Stimulated activated CD8-positive, alpha-beta memory T cell treated with anti-CD3 and anti-CD28 coated beads, Interleukin-7, amount 100 ng/mL, for 4 hours (primary cell): ENCODE measurements around the gene RNU6-1.

Source experiments
- DNase-seq, 2 donors: peaks; one replicate each; pipeline ENCODE4 v3.0.0-alpha.2; 2020; ENCODE audit warnings: low read depth in 2 of 2

RNU6-1 gene

DNA sequence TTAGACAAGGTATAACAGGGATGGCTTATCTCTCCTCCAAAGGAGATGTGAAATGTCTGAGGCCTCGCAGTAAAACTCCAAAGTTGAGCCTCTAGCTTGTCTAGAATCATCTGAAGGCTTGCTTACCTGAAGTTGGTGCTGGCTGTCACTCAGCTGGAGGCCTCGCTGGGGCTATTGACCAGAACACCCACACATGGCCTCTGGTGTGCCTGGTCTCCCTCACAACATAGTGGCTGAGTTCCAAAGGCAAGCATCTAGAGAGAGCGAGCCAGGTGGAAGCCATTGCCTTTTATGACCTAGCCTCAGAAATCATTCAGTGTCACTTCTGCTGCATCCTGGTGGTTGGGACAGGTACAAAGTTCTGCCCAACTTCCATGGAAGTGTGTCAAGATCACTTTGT, 17.4 kb upstream of the RNU6-1 start:
- no peak for DNase-seq

DNA sequence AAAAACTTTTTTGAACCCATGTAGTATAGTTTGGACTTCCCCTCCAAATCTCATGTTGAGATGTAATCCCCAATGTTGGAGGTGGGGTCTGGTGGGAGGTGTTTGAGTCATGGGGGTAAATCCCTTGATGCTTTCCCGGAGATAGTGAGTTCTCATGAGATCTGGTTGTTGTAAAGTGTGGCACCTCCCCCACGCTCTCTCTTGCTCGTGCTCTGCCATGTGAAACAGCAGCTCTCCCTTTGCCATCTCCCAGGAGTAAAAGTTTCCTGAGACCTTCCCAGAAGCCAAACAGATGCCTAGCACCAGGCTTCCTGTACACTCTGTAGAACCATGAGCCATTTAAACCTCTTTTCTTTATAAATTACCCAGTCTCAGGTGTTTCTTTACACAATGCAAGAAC, 16.0 kb upstream of the RNU6-1 start:
- no peak for DNase-seq

DNA sequence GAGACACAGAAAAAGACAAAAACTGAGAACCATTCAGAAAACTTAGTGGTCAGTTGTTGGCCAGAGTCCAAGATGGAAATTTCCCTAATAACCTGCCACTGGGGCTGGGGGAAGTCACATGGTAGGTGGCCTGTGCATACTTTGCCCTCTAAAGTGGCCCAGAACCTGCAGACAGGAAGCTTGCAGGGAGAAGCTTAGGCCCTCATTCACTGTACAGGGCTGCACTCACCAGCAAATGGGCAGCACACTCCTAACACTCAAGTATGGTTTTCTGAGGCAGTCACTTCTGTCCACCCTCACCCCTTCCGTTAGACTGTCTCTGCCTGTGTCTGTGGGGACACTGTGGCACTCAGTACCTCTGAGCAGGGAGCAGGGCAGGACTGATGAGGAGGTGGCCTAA, 14.5 kb upstream of the RNU6-1 start:
- DNase-seq, result no peak

DNA sequence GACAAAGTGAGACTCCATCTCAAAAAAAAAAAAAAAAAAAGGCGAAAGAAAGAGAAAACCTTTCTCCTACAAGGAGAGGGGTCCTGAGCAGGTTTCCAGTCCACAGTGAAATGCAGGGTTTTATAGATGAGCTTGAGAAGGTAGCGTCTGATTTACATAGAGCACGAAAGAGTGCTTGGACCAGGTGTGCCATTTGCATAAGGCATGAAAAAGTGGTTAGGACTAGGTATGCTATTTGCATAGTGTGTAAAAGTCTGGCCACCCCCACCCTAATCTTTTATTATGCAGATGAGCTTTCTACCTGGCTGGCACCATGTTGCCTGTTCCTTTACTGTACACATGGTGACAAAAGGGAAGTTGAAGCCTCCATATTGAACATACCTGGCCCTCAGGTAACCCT, 13.6 kb upstream of the RNU6-1 start:
- DNase-seq, result no peak

DNA sequence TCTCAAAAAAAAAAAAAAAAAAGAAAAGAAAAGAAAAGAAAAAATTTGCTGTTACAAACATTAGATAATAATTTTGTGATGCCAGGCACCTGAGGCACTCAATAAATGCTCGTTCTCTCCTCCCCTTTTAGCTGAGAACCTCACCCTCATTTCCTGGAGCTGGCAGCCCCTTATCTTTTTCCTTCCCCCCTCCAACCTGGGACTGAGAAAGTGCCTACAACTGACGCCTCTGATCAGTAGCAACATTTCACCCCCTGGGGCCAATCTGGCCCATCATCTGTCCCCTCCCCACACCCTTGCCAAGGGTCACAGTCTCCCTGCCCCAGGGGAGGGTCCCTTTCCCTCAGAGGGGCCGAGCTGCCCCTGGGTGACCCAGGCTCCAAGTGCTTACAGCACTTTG, 12.6 kb upstream of the RNU6-1 start:
- DNase-seq, result no peak

DNA sequence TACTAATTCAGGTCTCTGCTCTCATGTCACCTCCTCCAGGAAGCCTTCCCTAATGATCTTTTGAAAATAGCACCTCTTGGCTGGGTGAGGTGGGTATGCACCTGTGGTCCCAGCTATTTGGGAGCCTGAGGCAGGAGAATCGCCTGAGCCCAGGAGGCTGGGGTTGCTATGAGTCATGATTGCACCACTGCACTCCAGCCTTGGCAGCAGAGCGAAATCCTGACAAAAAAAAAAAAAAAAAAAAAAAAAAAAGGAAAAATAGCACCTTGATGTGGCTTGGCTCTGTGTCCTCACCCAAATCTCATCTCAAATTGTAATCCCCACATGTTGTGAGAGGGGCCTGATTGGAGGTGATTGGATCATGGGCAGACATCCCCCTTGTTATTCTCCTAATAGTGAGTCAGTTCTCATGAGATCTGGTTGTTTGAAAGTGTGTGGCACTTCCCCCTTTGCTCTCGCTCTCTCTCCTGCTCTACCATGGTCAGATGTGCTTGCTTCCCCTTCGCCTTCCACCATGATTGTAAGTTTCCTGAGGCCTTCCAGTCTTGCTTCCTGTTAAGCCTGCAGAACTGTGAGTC, 11.2 kb upstream of the RNU6-1 start:
- DNase-seq, result no peak

DNA sequence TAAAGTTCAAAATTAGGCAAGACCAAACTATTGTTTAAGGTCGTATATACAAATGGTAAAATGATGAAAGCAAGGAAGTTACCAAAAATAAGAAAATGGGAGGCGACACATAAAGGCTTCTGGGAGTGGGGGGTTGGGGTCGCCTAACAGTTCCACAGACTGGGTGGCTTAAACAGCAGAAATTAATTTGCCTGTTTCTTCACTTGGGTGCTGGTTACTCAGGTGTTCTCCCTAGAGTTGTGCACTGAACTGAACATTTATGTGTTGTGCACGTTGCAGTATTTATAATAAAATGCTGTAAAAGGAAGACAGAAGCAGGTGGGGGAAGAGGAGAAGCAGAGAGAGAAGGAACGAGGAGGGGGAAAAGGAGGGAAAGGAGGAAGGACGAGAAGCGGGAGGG, 10.5 kb upstream of the RNU6-1 start:
- no peak for DNase-seq

DNA sequence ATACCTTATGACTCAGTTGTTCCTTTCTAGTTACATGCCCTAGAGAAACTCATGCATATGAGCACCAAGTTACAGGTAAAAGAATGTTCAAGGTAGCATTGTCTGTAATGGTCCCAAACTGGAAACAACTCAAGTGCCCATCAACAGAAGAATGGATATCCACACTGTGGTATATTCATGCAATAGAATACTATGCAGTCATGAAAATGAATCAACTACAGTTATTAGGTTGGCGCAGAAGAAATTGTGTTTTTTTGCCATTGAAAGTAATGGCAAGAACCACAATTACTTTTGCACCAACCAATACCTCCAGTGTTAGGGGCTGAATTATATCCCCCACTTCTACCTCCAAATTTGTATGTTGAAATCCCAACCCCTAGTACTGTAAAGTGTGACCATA, 9.7 kb upstream of the RNU6-1 start:
- DNase-seq, result no peak

DNA sequence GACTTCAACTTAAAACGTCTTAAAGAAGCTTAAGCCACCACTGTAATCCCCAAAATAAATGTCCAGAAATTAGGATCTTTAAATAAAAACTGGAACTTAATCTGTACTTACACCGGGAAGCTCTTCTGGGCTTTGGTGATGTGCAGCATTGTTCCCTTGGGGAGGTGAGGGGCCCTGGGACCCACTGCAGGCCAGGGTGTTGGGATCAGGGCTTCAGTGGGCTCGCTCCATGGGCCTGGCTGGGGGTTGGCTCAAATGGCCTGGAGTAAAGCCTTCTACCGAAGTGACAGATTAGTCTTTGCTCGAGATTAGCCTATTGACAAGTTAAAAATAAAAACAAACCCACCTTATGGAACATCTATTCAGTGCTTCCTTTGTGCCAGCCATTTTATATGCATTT, 6.1 kb upstream of the RNU6-1 start:
- no peak for DNase-seq

DNA sequence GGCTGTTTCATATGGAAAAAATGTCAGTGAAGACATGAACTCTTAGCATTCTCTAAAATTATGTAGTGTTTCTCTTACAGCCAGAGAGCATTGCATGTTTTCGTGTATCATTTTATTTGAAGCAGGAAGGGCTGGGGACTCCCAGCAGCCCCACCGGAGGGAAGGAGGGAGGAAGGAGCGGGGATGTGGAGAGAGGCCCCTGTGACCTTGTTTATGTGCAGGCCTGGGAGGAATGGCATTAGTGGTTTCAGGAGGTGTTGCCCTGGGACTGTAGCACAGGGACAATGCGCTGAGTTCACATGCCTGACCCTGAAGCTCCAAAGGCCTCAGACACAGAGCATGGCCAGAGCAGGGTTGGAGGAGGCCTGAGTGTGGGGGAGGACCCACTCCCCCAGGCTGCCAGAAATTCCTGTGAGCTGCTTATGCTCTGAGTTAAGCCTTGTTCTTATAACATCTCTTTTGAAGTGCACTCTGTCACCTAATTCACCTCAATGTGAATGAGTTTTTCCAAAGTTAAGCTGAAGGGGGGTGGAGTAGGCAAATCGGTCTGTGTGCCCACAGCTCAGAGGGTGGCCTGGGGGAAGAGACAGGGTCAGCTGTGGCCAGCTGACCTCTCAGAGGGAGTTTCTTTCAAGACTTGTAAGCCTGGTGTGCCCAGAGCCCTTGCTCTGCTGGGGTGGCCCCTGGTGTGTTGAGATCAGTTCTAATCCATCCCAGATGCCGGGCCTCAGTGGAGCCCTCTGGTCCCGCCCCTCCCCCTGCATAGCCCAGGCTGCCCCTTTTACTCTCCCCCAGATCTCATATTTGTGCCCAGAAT, 3.9 kb upstream of the RNU6-1 start:
- no peak for DNase-seq

DNA sequence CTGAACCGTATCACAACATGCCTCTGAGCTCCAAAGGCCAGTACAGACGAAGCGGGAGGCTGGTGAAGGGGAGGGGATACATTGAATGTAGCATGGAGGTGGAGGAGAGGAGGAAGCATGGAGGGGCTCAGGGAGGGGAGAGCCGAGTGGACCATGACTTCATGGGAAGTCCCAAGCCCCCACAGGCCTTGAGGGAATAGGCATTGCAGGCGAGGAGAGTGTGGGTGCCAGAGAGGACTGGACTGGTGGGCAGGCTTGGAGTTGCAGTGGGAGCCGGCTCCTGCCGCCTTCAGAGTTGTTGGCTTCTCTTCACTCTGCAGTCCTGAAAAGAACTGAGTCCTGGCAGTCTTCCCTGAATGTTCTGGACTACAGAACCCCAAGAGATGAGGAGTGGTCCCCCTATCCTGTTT, 3.3 kb upstream of the RNU6-1 start:
- no peak for DNase-seq

DNA sequence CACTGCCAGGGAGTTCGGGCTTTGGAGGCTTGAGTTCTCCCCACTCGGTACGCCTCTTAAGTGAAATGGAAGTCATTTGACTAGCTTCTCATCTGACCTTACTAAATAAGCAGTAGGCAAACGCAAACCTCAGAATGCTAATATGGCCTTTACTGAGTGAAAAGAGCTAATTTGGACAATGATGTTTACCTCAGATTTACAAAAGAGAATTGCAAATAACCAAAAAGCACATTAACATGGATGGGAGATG, 1.6 kb upstream of the RNU6-1 start:
- no peak for DNase-seq

DNA sequence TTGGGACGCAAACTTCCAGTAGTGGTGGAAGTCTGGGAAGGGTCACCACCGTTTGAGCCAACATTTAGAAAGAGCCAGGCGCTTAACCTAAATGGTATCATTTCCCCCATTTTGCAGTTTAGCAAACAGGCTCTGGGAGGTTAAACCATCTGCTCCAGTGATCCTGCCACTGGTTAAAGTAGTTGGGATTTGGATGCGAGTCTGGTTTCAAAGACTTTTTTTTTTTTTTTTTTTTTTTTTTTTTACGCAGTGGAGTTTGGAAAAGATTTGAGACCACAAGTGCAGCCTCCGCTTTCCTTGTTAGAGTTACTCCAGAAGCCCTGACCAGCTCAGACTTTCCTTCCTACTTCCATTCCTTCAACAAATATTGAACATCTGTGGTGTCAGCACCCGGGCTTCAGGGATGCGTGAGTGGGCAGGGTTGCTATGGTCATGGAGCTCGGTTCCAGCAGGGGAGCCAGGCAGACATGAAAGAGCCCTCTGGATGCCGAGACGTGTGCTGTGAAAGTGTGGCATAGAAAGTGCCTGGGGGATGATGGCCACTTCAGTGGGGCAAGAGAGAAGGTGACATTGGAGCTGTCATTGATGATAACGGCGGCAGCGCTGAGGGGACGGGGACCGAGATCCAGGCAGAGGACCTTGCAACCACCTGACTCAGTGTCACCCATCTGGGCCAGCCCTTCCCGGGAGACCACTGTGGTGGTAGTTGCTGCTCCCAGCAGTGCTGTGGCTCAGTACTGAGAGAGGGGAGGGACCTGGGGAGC, 1.1 kb upstream of the RNU6-1 start:
- DNase-seq, result no peak

DNA sequence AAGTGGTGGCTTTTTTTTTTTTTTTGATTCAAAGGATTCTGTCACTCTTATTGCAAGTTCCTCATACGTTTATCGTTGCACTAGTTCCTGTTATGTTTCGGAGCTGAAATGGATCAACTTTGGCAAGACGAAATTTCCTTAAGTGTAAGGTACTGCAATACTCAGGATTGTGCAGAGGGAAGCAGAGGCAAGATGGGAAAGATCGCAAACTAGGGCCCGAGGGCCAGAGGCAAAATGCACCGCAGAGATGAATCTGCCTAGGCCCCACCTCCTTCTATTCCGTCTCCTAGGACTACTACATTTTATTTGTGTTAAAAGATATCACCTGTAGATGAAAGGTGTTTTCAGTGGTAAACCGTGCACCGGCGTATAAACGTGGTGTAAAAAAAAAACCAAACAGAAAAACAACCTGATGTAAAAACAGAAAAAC, 331 bp downstream of the RNU6-1 start:
- no peak for DNase-seq

DNA sequence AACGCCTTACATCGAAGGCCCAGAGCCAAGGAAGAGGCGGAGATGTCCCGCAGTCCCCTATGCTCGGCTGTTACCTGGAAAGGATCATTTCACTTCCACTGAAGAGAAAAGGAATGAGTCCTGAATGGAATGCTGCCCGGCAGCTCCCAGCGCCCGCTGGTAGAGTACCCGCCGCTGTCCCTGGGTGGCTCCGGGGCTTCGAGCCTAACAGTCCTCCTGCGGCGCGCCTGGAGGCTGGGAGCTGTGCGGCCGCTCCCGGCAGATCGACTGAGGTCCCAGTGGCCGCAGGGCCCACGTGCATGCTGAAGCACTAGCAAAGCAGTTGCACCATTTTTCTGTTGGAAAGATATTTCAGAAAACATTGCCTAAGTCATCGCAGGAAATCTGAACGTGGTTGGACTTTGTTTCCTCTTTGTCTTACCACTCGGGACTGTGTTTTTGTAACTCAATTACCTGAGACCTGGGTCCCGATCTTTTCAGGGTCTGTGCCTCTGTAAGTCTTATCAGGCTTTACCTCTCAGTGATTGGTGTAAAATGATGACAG, 984 bp downstream of the RNU6-1 start:
- DNase-seq, result no peak

DNA sequence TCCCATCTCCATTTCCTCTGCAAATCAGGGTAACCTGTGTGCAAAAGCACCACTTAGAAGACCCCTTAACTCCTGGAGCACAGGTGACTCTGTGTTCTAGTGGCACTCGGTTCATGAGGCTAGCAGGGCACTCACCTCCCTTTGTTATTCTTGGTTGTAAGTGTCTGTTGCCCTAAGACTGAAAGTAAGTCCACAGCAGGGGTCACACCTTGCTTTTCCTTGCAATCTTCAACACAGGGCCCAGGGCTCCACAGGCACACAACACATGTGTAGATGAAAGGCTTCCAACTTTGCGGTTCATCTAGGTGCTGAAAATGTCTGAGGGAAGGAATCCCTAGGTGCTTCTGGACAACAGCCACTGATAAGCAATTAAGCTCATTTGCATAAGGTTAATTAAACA, 2.9 kb downstream of the RNU6-1 start:
- DNase-seq, result no peak

DNA sequence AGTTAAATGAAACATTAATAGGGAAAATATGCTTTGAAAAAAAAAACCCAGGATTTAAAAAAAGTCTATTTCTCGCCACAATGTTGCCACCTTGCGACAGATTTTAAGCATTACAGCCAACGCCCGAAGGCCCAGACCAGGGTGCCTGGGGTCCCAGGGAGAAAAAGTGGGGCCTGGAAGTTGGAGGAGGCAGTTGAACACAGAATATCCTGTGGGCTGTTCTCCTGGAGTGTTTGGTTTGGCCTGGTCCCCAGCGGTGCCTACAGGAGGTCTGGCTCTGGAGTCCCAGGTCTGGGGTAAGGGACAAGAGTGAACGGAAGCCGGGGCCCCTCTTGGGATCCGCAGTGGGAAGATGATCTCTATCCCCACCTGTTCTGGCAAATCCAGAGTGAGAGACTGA, 3.4 kb downstream of the RNU6-1 start:
- no peak for DNase-seq

DNA sequence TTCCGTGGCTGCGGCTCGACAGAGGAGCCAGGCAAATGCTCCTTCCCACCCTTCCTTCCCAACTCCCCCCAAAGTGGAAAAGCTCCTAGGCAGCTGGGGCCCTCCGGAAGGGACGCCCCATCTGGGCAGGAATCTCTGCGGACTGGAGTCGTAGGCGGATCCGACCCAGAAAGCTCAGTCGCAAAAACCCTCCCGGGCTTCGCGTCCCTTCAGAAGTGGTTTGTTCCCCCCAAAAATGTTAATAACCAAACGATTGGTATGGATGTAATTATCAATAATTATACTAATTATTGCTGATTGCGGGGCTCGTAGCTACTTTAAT, 3.8 kb downstream of the RNU6-1 start:
- DNase-seq, result no peak

DNA sequence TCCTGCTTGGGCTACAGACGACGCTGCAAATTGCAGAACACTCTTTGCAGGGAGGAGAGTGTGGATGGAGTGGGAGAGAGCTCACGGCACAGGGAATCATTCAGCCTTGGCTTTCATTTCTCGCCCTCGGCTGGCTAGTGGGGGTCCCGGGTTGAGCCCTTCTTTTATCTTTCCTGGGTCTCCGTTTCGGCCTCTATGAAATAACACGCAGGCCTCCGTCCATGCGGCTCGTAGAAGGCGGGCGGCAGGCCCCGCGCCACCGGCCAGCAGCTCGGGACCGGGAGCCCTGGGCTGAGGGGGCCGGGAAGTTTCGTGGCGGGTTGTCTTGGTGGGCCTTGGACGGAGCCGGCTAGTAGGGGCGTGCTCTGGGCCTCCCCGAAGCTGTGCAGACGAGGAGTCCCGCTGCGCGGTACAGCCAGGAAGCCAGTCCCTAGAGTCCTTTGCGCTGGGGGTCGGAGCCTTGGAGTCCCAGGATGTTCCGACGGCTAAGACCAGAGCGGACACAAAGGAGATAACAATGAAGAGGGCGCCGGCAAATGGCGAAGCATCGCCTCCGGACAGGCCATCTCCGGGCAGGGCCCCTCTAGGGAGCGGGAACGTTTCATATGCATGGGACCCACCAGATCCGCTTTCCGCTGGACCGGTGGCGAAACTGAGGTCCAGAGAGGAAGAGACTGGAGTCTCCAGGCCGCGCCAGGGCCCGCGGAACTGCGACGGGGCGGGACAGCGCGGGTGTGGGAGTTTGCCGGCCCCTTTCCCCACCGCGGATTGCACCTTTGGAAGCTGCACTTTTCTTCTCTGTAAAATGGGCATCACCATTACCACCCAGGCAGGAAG, 4.3 kb downstream of the RNU6-1 start:
- no peak for DNase-seq

DNA sequence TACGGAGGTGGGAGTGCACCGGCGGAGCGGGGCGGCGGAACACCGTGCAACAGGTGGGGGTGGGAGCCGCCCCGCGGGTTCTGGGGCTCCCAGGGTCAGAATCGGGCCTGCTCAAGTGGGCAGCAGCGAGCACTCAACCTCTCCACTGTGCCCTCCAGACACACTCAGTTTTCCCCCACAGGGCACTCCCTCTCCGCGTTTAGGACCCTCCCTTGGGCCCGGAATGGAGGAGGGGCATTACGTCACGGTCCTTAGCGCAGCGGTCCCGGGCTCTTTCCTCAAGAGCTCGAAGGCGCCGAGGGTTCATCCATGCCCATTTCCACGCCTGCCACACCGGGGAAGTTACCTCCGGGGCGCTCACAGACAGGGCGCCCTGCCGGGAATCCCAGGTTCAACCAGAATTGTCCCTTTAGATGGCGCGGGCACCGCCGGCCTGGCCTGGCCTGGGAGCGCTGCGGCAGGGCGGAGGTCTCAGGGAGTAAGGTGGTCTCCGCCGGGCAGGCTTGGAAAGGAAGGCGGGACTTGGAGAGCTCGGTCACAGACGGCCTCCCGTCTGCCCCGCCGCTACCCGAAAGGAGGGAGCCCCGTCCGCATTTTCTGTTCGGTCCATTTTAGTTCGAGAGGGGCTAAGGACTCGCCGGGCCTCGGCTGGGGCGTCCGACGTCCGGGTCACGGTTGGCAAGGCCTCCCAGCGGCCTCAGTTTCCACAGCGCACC, 5.1 kb downstream of the RNU6-1 start:
- no peak for DNase-seq

DNA sequence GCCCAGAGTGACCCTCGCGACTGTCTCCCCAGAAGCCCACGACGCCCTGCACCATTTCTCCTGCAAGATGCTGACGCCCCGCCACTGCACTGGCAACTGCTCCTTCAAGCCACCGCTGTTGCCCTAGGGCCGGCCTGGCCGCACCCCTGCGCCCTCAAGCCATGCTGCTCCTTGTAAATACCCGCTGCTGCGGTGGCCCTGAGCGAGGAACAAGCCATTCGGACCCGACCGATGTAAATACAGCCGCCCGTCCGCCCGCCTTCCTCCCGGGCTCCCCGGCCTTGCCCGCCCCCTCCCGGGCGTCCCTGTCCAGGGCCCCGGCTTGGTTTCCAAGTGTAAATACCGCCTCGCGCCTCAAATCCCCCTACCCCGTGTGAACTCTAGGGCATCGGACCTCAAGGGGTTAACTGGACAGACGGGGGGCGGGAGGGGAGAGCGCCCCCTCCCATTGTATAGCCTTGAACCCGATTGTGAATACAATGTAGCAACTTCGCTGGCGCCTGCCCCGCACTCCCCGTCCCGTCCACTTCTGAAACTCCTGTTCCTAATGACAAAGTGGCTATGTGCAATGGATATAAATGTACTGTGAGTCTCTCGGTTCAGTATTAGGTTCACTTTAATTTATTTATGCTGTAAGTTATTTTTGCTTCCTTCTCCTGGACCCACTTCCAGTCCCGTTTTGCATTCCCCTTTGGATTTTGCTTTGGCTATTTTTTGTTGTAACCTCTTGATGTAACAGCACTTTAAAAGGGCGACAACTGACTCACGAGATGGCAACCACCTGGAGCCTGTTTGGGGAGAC, 5.9 kb downstream of the RNU6-1 start:
- DNase-seq, result no peak
